ENCODE data around the gene JAG1.

The JAG1 gene

DNA sequence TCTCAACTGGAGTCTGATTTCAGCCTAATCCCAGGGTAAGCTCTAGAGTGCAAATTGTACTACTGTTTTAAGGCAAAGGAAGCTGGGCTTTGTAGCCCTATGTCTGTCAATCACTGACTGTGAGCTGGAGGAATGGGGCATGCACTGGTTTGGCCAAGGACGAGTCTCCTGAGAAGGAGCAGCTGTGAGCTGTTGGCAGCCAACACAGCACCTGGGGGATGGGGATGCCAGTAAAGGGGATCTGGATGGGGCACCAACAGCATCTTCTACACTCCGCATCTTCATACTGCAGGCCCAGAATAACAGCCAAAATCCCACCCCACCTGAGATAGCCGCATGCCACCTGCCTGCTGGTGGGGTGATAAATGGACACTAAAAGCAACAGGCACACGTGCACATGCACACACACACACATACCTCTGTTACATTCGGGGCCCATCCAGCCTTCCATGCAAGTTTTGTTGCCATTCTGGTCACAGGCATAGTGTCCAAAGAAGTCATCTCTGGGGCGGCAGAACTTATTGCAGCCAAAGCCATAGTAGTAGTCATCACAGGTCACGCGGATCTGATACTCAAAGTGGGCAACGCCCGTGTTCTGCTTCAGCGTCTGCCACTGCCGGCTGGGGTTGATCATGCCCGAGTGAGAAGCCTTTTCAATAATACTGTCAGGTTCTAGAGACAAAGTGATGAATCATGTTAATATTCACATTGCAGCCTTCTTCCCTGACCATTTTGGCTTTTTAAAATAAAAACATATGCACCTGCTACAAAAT lies 15.6 kb downstream of the JAG1 start:
- TF ChIP-seq, protein P1, sequence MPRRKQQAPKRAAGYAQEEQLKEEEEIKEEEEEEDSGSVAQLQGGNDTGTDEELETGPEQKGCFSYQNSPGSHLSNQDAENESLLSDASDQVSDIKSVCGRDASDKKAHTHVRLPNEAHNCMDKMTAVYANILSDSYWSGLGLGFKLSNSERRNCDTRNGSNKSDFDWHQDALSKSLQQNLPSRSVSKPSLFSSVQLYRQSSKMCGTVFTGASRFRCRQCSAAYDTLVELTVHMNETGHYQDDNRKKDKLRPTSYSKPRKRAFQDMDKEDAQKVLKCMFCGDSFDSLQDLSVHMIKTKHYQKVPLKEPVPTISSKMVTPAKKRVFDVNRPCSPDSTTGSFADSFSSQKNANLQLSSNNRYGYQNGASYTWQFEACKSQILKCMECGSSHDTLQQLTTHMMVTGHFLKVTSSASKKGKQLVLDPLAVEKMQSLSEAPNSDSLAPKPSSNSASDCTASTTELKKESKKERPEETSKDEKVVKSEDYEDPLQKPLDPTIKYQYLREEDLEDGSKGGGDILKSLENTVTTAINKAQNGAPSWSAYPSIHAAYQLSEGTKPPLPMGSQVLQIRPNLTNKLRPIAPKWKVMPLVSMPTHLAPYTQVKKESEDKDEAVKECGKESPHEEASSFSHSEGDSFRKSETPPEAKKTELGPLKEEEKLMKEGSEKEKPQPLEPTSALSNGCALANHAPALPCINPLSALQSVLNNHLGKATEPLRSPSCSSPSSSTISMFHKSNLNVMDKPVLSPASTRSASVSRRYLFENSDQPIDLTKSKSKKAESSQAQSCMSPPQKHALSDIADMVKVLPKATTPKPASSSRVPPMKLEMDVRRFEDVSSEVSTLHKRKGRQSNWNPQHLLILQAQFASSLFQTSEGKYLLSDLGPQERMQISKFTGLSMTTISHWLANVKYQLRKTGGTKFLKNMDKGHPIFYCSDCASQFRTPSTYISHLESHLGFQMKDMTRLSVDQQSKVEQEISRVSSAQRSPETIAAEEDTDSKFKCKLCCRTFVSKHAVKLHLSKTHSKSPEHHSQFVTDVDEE (CRISPR knock-in tag; IDR thresholded peaks at IDR 0.05): no peak
- TF ChIP-seq GLIS3 (CRISPR knock-in tag; IDR thresholded peaks at IDR 0.05) (no peak), TOX (CRISPR knock-in tag; IDR thresholded peaks at IDR 0.05; ENCODE audit: borderline replicate concordance) (no peak), BACH2 (CRISPR knock-in tag; IDR thresholded peaks at IDR 0.05; ENCODE audit: borderline replicate concordance) (no peak), ARNTL (CRISPR knock-in tag; IDR thresholded peaks at IDR 0.05; ENCODE audit: borderline replicate concordance, low read depth) (no peak), ZNF70 (CRISPR knock-in tag; IDR thresholded peaks at IDR 0.05) (no peak), ESRRG (CRISPR knock-in tag; IDR thresholded peaks at IDR 0.05) (no peak), PPARA (CRISPR knock-in tag; IDR thresholded peaks at IDR 0.05; ENCODE audit: borderline replicate concordance) (no peak), ZFP30 (CRISPR knock-in tag; IDR thresholded peaks at IDR 0.05) (no peak), ISL1 (CRISPR knock-in tag; IDR thresholded peaks at IDR 0.05) (no peak), OSR1 (CRISPR knock-in tag; IDR thresholded peaks at IDR 0.05) (no peak), ZFP3 (CRISPR knock-in tag; IDR thresholded peaks at IDR 0.05) (no peak), RARB (CRISPR knock-in tag; IDR thresholded peaks at IDR 0.05) (no peak), ZC3H10 (CRISPR knock-in tag; IDR thresholded peaks at IDR 0.05) (no peak), ZNF565 (CRISPR knock-in tag; conservative IDR thresholded peaks at IDR 0.05; ENCODE audit: low read depth) (no peak), TCF4 (CRISPR knock-in tag; IDR thresholded peaks at IDR 0.05; ENCODE audit: borderline replicate concordance) (no peak)
- TF ChIP-seq, protein P2, sequence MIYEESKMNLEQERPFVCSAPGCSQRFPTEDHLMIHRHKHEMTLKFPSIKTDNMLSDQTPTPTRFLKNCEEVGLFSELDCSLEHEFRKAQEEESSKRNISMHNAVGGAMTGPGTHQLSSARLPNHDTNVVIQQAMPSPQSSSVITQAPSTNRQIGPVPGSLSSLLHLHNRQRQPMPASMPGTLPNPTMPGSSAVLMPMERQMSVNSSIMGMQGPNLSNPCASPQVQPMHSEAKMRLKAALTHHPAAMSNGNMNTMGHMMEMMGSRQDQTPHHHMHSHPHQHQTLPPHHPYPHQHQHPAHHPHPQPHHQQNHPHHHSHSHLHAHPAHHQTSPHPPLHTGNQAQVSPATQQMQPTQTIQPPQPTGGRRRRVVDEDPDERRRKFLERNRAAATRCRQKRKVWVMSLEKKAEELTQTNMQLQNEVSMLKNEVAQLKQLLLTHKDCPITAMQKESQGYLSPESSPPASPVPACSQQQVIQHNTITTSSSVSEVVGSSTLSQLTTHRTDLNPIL (CRISPR knock-in tag; IDR thresholded peaks at IDR 0.05; ENCODE audit: low read depth): no peak
- TF ChIP-seq, protein P3, sequence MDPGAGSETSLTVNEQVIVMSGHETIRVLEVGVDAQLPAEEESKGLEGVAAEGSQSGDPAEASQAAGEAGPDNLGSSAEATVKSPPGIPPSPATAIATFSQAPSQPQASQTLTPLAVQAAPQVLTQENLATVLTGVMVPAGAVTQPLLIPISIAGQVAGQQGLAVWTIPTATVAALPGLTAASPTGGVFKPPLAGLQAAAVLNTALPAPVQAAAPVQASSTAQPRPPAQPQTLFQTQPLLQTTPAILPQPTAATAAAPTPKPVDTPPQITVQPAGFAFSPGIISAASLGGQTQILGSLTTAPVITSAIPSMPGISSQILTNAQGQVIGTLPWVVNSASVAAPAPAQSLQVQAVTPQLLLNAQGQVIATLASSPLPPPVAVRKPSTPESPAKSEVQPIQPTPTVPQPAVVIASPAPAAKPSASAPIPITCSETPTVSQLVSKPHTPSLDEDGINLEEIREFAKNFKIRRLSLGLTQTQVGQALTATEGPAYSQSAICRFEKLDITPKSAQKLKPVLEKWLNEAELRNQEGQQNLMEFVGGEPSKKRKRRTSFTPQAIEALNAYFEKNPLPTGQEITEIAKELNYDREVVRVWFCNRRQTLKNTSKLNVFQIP (CRISPR knock-in tag; IDR thresholded peaks at IDR 0.05; ENCODE audit: borderline replicate concordance, low read depth): no peak
- TF ChIP-seq, protein P4, sequence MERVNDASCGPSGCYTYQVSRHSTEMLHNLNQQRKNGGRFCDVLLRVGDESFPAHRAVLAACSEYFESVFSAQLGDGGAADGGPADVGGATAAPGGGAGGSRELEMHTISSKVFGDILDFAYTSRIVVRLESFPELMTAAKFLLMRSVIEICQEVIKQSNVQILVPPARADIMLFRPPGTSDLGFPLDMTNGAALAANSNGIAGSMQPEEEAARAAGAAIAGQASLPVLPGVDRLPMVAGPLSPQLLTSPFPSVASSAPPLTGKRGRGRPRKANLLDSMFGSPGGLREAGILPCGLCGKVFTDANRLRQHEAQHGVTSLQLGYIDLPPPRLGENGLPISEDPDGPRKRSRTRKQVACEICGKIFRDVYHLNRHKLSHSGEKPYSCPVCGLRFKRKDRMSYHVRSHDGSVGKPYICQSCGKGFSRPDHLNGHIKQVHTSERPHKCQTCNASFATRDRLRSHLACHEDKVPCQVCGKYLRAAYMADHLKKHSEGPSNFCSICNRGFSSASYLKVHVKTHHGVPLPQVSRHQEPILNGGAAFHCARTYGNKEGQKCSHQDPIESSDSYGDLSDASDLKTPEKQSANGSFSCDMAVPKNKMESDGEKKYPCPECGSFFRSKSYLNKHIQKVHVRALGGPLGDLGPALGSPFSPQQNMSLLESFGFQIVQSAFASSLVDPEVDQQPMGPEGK (CRISPR knock-in tag; IDR thresholded peaks at IDR 0.05; ENCODE audit: borderline replicate concordance): no peak
- no peak for ATAC-seq

DNA sequence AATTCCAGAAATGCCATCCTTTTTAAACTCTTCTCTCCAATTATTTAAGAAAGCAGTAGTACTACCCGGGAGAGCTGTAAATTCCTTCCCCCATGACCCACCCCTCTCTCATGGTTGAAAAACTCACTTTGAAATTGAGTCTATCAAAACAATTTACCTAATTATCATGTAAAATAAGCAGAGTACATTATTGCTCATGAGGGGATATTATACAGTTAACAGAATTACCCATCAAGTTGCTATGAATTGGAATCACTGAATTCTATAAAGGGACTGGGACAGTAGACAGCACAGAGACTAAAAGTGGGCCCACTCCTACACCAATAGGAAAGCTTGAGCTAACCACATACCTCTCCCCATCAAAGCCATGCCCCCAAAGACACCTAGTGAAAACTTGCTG lies 16.3 kb downstream of the JAG1 start:
- no peak for ATAC-seq
- TF ChIP-seq TCF4 (CRISPR knock-in tag; IDR thresholded peaks at IDR 0.05; ENCODE audit: borderline replicate concordance): no peak
- TF ChIP-seq, protein P5, sequence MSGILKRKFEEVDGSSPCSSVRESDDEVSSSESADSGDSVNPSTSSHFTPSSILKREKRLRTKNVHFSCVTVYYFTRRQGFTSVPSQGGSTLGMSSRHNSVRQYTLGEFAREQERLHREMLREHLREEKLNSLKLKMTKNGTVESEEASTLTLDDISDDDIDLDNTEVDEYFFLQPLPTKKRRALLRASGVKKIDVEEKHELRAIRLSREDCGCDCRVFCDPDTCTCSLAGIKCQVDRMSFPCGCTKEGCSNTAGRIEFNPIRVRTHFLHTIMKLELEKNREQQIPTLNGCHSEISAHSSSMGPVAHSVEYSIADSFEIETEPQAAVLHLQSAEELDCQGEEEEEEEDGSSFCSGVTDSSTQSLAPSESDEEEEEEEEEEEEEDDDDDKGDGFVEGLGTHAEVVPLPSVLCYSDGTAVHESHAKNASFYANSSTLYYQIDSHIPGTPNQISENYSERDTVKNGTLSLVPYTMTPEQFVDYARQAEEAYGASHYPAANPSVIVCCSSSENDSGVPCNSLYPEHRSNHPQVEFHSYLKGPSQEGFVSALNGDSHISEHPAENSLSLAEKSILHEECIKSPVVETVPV (CRISPR knock-in tag; IDR thresholded peaks at IDR 0.05): no peak
